ENCODE results near the gene RPS15A. TPM values are rescaled to one million over a fixed set of nuclear protein-coding genes. Genes with fewer than 3 reads are reported as not detected.
"Not testable (repeated sequence)": the region's sequence is repeated elsewhere in the genome, so short reads cannot be mapped to it uniquely, and the experiment has no call there.

Gene RPS15A
- total RNA-seq, 1 donor from 2014 or later, result 510 TPM

DNA sequence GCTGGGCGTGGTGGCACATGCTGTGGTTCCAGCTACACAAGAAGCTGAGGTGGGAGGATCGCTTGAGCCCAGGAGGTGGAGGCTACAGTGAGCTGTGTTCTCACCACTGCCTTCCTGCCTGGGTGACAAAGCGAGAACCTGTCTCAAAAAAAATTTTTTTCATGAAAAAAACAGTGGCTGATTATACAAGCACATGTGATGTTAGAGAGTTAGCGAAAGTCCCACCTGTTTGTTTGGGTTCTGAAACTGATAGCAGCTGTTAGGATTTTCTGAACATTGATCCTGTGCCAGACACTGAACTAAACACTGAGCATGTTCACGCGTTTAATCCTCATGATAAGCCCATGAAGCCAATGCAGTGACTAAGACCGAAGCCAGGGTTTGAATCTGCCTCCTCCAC lies 22.9 kb downstream of the RPS15A start:
- intact Hi-C loops (cut with DNase I); DNase-seq (ENCODE audit: low spot score): not testable (repeated sequence)

DNA sequence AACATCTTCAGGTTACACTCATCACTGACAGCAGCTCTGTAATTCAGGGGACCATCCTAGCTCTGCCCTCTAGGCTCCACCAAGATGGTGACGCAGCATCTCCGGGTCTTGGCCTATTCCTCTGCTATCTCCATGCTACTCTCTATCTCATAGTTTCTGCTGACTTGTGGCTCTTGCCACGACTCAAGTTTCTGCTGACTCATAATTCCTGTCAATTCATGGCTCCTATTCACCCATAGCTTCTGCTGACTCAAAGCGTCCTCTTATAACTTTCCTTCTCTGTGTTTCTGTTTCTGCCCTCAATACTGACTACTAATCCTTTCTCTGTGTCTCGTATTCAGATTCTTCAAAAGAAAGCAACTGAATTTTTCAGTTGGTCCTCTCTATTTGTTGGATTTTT lies 27.4 kb downstream of the RPS15A start:
- DNase-seq (ENCODE audit: low spot score); intact Hi-C loops (cut with DNase I): not testable (repeated sequence)

DNA sequence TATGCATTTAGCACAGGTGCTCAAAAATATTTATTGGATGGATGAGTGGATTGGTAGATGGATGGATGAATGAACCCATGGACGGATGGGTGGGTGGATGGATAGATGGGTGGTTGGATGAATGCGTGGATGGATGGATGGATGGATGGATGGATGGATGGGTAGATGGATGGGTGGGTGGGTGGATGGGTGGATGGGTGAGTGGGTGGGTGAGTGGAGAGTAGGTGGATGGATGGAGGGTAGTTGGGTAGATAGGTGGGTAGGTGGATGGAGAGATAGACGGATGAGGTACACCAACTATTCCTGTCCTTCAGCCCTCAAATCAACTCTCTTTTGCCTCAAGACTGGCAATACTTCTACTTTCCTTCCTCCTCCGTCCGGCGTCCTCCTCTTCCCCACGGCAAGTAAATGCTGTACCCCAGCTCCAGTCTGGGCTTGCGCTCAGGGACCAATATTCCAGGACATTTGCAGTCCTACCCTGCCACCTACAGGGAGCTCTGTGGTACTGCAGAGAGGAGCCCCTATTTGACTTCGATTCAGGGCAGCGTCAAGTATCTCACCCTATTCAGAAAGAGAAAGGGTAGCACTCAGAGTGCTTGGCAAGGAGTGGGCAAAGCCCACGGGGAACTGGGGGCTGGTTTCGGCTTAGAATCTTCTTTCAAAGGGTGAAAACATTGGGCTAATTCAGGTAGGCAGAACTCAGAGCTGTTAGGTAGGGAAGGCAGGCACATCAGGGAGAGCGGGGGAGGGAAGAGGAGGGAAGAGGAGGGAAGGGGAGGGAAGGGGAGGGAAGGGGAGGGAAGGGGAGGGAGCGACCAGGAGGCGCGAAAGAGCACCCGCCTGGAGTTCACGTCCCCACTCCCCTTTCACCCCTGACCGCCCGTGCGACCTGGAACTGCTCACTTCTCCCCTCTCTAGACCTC lies 30.3 kb downstream of the RPS15A start:
- not testable (repeated sequence) for DNase-seq (ENCODE audit: low spot score)

DNA sequence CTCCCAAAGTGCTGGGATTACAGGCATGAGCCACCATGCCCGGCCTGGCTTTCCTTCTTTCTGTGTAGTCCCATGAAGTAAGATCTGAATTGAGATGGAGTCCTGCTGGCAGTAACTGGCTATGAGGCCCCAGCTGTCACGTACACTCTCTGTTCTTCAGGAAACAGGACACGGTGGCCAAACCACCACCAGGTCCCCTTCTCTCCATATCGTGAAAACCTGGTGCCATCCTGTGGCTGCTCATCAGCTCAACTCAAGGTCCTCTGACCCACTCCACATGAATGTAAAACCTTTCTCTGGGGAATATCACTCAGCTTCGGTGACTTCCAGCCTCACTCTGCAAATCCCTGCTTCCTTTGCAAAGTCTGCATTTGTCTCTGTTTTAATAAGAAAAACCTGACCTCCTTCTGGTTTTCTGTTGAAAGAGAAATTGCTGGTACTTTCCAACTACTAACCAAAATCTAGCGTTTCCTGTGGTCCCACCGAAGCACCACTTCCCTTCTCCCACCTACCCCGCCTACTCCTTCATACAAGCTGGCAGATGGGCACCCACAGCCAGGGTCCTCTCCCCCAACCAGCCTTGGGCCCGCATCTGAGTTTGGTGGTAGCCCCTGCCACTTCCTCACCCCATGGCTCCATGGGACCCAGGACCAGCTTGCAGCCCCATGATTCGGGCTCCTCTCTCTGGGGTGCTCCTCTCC lies 32.0 kb downstream of the RPS15A start:
- intact Hi-C loops (cut with DNase I), result not testable (repeated sequence)

More for the DNA sequence above, 30.3 kb downstream of the RPS15A start:
- intact Hi-C loops (cut with DNase I), result not testable (repeated sequence)

DNA sequence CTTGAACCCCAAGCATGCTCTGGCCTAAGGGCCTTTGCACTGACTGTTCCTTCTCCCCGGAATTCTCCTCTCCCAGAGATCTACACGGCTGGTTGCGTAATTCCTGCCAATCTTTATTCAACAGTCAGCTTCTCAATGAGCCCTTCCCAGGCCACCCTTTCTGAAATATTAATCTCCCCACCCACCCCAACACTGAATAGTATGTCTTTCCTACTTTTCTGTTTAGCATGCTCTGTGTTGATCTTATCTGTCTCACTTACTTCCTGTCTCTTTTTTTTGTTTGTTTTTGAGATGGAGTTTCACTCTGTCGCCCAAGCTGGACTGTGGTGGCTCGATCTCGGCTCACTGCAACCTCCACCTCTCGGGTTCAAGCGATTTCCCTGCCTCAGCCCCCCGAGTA lies 33.5 kb downstream of the RPS15A start:
- intact Hi-C loops (cut with DNase I); DNase-seq (ENCODE audit: low spot score): not testable (repeated sequence)

More for the DNA sequence above, 32.0 kb downstream of the RPS15A start:
- DNase-seq (ENCODE audit: low spot score), result not testable (repeated sequence)

DNA sequence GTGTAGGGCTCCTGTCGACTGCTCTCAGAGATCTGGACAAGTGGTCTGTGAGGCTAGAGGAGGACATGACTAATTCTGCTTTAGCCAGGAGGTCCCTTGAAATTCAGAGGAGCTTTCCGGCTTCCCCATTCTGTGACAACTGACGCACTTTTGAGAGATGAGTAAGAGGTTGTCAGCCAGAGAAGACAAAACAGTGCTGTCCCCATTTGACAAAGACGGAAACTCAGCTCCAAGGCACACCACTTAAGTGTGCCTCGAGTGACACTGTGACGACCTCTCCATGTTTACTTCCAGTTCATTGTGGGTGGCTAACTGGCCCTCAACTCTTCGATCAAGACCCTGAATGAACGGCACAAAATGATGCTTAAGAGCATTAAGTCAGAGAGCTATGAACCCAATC lies 47.3 kb downstream of the RPS15A start:
- DNase-seq (ENCODE audit: low spot score); intact Hi-C loops (cut with DNase I): not testable (repeated sequence)

DNA sequence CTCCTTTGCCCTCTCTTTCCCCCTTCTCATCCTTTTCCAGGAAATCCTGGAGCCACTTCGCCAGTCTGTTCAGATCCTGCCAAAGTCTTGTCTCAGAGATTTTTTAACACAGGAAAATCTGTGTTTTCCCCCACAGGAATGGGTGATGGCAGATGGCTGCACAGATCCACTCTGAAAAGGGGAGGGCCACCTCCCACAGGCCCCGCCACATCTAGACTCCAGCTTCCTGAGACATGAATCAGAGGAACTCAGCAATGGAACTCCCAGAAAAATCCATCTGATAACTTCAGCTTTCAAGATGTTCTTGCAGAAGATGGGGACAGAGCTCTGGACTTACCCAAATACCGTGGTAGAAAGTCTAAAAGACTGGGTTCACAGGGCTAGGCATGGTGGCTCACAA lies 50.1 kb downstream of the RPS15A start:
- DNase-seq (ENCODE audit: low spot score); intact Hi-C loops (cut with DNase I): not testable (repeated sequence)

DNA sequence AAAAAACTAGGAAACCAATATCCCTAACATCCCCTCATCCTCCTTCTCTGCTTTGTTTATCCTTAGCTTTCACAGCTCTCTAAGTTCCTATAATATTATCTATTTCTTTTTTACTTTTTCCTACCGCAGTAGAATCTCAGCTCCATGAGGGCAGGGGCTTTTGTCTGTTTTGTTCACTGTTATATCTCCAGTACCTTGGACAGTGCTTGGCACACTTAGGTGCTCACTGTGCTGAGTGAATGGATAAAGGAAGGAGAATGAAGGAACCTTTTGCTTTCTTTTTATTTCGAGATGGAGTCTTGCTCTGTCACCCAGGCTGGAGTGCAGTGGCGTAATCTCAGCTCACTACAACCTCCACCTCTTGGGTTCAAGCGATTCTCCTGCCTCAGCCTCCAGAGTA lies 51.4 kb downstream of the RPS15A start:
- DNase-seq (ENCODE audit: low spot score); intact Hi-C loops (cut with DNase I): not testable (repeated sequence)

DNA sequence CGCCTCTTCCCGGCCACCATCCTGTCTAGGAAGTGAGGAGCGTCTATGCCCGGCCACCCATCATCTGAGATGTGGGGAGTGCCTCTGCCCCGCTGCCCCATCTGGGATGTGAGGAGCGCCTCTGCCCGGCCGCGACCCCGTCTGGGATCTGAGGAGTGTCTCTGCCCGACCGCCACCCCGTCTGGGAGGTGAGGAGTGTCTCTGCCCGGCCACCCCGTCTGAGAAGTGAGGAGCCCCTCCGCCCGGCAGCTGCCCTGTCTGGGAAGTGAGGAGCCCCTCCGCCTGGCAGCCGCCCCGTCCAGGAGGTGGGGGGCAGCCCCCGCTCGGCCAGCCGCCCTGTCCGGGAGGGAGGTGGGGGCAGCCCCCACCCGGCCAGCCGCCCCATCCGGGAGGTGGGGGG lies 55.9 kb downstream of the RPS15A start:
- intact Hi-C loops (cut with DNase I); DNase-seq (ENCODE audit: low spot score): not testable (repeated sequence)

Other genes with a start within 250 kb of the RPS15A start
- 143 TPM for gene NOMO2, start 228.2 kb downstream of the RPS15A start, total RNA-seq
- gene ARL6IP1, start 11.2 kb upstream of the RPS15A start, total RNA-seq, result 19.3 TPM
- gene SMG1, start 136.1 kb upstream of the RPS15A start, total RNA-seq, result 56.0 TPM
- gene TMC7, start 193.6 kb upstream of the RPS15A start, total RNA-seq, result 1.9 TPM